ENCODE data around the gene PNKD.
"Not testable (repeated sequence)": the region's sequence is repeated elsewhere in the genome, so short reads cannot be mapped to it uniquely, and the experiment has no call there.

The PNKD gene

GRCh38 chr2:218272531-218273212 is 2.4 kb downstream of the PNKD start:
- DNase-seq (ENCODE audit: low read depth): peak; percentile 96

DNA sequence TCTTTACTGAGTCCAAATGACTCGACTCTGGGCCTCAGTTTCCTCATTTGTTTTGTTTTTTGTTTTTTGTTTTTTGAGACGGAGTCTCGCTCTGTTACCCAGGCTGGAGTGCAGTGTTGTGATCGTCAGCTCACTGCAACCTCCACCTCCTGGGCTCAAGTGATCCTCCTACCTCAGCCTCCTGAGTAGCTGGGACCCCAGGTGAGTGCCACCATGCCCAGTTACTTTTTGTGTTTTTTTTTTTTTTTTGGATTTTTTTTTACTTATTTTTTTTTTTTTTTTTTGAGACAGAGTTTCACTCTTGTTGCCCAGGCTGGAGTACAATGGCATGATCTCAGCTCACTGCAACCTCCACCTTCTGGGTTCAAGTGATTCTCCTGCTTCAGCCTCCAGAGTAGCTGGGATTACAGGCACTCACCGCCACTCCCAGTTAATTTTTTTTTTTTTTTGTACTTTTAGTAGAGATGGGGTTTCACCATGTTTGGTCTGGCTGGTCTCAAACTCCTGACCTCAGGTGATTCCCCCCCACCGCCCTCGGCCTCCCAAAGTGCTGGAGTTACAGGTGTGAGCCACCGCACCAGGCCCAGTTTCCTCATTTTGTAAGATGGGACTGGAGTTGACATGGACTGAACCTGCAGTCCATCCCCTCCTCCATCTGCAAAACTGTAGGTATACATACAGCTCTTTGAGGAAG is 3.0 kb downstream of the PNKD start:
- DNase-seq (ENCODE audit: low read depth): not testable (repeated sequence)

DNA sequence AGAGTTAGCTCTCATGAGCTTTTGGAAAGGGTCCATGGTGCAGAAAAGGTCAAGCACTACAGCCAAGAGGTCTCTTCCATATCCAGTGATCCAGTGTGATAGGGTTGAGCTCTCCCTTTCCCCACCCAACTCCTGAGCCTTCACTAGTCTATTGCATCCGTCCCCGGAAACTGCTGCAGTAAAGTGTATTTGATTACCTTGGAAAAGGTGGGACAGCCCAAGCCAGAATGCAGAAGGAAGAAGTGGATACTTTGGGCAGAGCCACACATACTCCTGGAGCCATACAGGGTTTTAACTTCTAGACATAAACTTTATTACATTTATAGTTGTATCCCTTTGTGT is 3.6 kb downstream of the PNKD start:
- no peak for DNase-seq (ENCODE audit: low read depth)

- DNase-seq (ENCODE audit: low read depth): no peak
These were observed 4.3 kb downstream of the PNKD start for GRCh38 chr2:218274586-218274985.

GRCh38 chr2:218275371-218276072 is 5.2 kb downstream of the PNKD start:
- DNase-seq (ENCODE audit: low read depth): no peak

DNA sequence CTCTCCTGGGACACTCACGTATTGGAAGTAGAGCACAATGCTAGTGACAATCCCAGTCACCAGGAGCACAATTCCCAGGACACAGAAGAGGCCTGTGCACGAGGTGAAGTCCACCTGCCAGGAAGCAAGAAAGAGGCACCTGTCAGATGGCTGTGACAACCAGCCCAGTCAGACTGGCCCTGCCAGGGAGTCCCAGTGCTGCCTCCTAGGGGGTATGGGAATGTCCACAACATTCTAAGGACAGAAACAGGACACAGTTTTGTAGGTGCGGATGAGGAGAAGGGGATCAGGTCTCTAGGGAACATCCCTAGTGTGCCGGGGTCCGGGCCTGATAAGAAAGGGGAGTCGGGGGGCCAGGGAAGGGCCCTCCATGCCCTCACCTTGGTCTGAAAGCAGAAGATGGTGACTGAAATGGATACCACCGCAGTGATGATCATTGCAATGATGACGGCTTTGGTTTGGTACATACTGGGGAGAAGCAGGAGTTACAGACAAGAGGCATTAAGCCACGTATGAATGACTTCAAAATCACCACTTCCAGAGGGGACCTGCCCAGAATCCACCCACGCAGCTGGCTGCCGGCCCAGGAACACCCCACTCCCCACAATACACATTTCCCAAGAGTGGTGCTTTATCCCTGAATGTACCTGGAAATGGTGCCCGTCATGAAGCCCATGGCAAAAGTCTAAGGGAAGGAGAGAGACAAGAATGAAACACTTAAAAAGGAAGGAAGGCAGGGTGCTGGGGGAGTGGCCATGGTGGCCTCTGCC is 6.9 kb downstream of the PNKD start:
- no peak for DNase-seq (ENCODE audit: low read depth)

DNA sequence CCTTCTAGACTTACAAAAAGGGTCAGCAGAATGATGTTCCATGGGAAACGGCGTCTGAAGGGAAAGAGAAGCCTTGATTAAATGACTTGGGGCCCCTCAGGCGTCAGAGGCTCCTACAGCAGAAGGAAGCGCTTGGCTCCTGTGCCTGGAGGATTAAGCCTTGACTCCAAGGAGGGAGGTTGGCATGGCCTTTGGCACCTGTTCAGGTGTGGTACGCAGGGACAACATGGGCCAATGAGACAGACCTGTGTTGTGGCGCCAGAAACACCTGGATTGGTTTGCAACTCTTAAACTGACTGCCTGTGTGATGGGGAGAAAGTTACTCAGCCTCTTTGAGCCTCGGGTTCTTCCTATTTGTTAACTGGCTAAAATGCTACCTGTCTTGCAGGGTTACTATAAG is 7.6 kb downstream of the PNKD start:
- no peak for DNase-seq (ENCODE audit: low read depth)

GRCh38 chr2:218278531-218279360 is 8.4 kb downstream of the PNKD start:
- no peak for DNase-seq (ENCODE audit: low read depth)

DNA sequence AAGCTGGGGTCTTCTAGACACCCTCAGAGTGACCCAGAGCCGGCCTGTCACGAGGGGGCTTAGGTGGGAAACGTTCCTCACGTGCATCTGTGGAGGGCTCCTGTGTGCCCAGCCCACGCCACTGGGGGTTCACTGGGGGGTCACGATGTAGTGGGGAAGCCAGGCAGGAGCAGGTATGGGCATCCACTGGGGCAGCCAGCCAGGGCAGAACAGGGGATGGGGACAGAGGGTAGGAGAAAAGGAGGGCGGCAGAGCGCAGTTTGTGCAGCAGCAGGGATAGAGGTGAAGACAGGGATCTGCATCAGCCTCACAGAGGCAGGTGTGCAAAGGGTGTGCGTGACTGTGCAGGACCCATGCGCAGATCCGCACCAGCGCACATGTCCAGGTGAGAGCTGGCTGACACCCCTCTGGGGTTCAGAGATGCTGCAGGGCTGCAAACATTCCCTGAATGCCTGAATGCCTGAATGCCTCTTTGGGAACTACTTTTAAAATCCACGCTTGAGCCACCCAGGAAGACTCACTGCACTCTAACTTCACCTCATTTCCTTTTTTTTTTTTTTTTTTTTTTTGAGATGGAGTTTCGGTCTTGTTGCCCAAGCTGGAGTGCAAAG is 10.0 kb downstream of the PNKD start:
- no peak for DNase-seq (ENCODE audit: low read depth)

DNA sequence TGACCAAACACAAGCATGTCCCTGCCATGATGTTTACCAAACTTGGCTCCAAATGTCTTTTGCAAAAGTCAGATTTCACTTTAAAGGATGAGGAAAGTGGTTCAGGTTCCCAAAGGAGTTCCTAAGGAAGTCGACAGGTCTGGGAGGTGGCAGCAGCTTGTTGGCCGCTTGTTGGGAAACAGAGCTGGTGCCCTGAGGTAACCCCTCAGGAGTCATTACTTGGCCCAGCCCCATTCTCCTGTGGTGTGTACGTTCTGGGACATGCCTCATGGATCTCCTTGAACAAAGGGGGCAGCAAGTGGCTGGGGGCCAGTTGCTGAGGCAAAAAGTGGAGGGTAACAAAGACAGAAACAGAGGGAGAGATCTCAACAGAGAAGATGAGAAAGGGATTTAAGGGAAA is 11.1 kb downstream of the PNKD start:
- no peak for DNase-seq (ENCODE audit: low read depth)

DNA sequence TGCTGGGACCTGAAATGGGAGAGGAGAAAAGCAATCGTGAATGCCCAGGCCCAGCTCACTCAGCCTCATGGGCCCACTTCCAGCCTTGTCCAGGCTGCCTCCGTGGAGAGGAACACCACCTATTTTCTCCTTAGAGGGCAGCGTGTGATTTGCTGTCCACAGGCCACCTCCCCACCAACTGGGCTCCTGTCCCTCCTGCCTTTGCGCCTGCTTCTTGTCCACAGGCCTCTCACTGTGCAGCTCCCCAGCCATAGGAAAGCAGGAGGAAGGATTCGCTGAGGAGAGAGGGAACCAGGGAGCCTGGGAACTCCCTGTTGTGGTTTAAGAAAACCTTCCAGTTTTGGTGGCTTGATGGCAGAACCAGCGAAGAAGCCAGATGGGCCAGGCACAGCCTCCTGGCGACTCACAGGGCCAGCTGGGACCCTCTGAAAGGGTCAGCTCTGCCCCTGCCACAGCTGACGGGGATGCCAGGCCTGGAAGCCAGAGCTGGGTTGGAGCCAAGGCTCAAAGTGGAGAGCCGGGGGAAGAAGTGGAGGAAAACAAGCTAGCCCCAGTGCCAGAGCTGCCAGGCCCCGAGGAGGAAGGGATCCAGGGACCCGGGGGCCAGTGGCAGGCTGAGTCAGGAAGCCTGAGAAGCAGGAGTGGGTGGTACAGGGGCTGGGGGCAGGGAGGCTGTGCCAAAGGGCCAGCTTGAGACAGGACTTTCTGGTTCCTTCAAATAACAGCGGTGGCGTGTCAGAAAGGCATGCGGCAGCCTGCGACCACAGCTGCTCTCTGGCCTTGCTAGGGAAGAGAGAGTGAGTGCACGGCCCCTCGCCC is 12.1 kb downstream of the PNKD start:
- no peak for DNase-seq (ENCODE audit: low read depth)

GRCh38 chr2:218284106-218284811 is 13.9 kb downstream of the PNKD start:
- DNase-seq (ENCODE audit: low read depth): no peak

- no peak for DNase-seq (ENCODE audit: low read depth)
These were observed 15.3 kb downstream of the PNKD start for GRCh38 chr2:218285604-218286003.

DNA sequence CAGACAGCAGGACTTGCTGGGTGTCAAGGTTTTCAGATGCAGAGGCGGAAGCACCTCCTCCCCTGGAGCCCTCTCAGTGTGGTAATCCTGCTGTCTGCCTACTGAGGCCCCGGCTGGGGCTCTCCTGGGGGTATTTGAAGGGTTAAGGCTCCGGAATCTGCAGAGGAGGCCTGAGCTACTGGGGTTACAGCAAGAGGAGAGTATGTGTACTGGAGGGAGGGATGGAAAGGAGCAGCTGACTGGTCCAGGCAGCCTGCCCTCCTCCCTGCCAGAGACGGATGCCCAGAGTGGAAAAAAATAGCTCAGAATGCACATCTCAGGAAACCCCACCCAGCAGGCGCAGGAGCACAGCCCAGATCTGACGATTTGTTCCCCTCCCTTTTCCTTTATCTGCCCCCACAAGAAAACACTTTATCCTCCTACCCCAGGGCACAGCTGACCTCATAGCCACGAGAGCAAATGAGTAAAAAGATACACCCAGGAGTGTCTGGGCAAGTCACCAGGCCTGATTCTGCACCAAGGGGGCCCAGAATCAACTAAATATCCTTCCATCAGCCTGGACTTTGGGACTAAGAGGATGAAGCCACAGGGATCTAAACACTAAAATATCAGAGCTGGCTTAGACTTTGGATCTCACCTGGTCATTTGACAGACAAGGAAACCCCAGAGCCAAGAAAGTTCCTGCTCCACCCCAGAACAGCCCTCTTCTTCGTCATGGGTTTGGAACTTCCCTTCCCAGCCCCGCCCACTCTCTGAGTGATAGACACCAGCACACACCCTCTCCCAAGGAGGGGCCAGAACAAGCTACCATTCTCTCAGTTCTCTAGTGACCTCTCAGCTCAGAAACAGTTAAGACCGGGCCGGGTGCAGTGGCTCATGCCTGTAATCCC is 16.5 kb downstream of the PNKD start:
- DNase-seq (ENCODE audit: low read depth): peak; percentile 90

DNA sequence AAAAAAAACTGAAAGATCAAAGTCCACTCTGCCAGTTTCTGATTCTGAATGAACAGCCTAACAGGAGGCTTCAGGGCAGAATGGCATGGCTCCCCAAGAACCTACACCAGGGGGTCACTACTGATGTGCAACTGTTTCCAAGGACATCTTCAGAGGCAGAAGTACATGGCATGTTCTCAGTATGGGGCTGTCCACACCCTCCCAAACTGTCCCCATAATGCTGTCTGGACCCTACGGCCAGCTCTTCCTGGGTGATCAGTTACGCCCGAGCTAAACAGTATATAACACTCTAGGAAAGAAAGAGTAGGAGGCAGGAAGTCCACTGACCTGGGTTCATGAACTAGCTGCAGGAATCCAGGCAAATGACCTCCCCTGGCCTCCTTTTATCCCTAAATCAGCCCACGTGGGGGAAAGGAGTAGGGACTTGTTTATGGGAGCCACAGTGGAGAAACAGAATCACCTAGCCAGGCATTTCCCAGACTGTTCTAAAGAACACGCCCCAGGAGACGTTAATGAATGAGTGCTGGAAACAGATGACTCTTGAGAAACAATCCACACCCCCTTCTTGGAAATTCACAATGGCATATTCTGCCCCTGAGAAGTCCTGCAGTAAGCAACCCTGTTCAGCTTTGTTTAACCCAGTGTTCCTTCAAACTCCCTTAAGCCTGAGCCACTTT is 19.5 kb downstream of the PNKD start:
- DNase-seq (ENCODE audit: low read depth): no peak

DNA sequence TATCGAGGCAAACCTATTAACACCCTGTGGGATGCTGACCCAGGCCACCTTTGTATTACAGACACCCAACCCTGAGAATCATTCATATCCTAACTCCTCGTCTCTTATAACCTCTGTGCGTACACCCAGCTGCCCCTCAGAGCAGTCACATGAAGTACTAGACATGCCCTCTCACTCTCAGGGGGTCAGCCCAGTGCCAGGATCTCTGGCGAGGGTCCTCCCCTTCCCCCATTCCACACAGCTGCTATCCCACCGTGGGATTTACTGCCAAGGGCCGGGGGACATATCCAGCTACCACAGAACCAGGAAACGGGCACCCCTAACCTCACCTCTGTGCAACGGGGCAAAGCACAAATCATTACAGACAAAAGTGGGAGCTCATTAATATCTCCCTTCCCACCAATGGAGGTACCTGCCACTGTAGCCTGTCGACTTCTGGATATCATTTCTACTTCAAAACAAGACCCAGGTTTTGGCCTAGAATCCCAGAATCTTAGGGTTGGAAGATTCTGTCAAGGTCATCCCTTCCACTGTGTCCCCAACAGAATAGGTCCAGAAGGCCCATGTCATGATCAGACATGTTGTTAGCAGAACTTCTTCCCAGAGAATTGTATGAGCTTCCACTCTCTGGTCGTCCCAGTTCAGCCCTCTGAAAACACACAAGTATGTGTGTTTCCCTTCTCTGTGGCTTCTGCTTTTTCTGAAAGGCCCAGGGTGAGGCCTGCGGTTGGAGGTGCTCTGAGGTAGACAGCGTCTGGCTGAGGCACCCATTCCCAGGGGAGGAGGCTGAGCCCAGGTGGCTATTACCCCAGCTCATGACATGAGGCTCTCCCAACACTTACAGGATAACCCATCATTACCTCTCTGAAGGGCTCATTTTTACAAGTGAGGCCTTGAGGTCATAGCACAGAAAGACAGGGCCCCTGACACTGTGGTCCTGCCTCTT is 20.3 kb downstream of the PNKD start:
- DNase-seq (ENCODE audit: low read depth): no peak

Measured in GM04504 (cell line).